ENCODE measurements around the gene CHST3. TPM values are rescaled to one million over a fixed set of nuclear protein-coding genes. Genes with fewer than 3 reads are reported as not detected.
"Not testable (repeated sequence)": the region's sequence is repeated elsewhere in the genome, so short reads cannot be mapped to it uniquely, and the experiment has no call there.

The CHST3 gene
- total RNA-seq, 4 donors from 2014 or later, result 15.7 to 33.0 (median 20.6) TPM

GRCh38 chr10:71985542-71986250, 21.5 kb downstream of the CHST3 start:
- TF ChIP-seq CTCF (IDR thresholded peaks at IDR 0.05) (no peak), POLR2A (IDR thresholded peaks at IDR 0.05) (no peak)
- no peak for DNase-seq (ENCODE audit: low spot score in 2 of 2)
- WGBS, 2 donors, result 77 to 81% methylated on average over 4 of the region's 4 CpGs
- intact Hi-C loops (cut with DNase I; ENCODE audit: low total_unique reads), result no loop called here
- no peak overlapping the region for H3K4me3 ChIP-seq (ENCODE audit: low read depth, poor library complexity, severe bottlenecking)

- intact Hi-C loops (cut with DNase I; ENCODE audit: low total_unique reads), result not testable (repeated sequence)
- 92 to 94% methylated on average over 6 of the region's 6 CpGs for WGBS, 2 donors
Measured at GRCh38 chr10:71988895-71989294, 24.7 kb downstream of the CHST3 start.

GRCh38 chr10:71989661-71990454, 25.7 kb downstream of the CHST3 start:
- DNase-seq (ENCODE audit: low spot score in 2 of 2), result no peak
- WGBS, 2 donors, result 81 to 83% methylated on average over 6 of the region's 6 CpGs
- H3K4me3 ChIP-seq (ENCODE audit: low read depth, poor library complexity, severe bottlenecking), result no peak overlapping the region
- intact Hi-C loops (cut with DNase I; ENCODE audit: low total_unique reads), result no loop called here
- TF ChIP-seq POLR2A (IDR thresholded peaks at IDR 0.05) (no peak), CTCF (IDR thresholded peaks at IDR 0.05) (no peak)

More at GRCh38 chr10:71988895-71989294, 24.7 kb downstream of the CHST3 start:
- not testable (repeated sequence) for DNase-seq (ENCODE audit: low spot score in 2 of 2); H3K4me3 ChIP-seq (ENCODE audit: low read depth, poor library complexity, severe bottlenecking)

GRCh38 chr10:71990706-71991269, 26.6 kb downstream of the CHST3 start:
- intact Hi-C loops (cut with DNase I; ENCODE audit: low total_unique reads), result no loop called here
- no peak for TF ChIP-seq CTCF (IDR thresholded peaks at IDR 0.05)
- TF ChIP-seq POLR2A (IDR thresholded peaks at IDR 0.05), result no peak
- no peak for DNase-seq (ENCODE audit: low spot score in 2 of 2)
- H3K4me3 ChIP-seq (ENCODE audit: low read depth, poor library complexity, severe bottlenecking), result no peak overlapping the region
- 73 to 81% methylated on average over 7 of the region's 7 CpGs for WGBS, 2 donors

- intact Hi-C loops (cut with DNase I; ENCODE audit: low total_unique reads), result no loop called here
- no peak for DNase-seq (ENCODE audit: low spot score in 2 of 2)
- 80 to 84% methylated on average over 3 of the region's 3 CpGs for WGBS, 2 donors
- no peak overlapping the region for H3K4me3 ChIP-seq (ENCODE audit: low read depth, poor library complexity, severe bottlenecking)
- no peak for TF ChIP-seq CTCF (IDR thresholded peaks at IDR 0.05)
Measured at GRCh38 chr10:71995449-71995848, 31.3 kb downstream of the CHST3 start.

GRCh38 chr10:71995887-71996575, 31.8 kb downstream of the CHST3 start:
- WGBS, 2 donors, result 31% methylated on average over 6 of the region's 6 CpGs
- no peak for DNase-seq (ENCODE audit: low spot score in 2 of 2)
- H3K4me3 ChIP-seq (ENCODE audit: low read depth, poor library complexity, severe bottlenecking), result no peak overlapping the region
- no peak for TF ChIP-seq POLR2A (IDR thresholded peaks at IDR 0.05)
- TF ChIP-seq CTCF (IDR thresholded peaks at IDR 0.05), result no peak
- intact Hi-C loops (cut with DNase I; ENCODE audit: low total_unique reads), result no loop called here

Data from lower leg skin (tissue), 4 donors.